GM12874 (cell line): ENCODE measurements around the gene ACAP2.

Source experiments
- TF ChIP-seq, protein P1 (sequence below): IDR thresholded peaks from 2 replicates; pipeline ENCODE4 v1.5.1; 2011; ENCODE audit warnings: low read depth, mild to moderate bottlenecking, control low read depth, low read length, moderate library complexity; ENCODE audit not compliant: insufficient read depth

ACAP2 gene

GRCh38 chr3:195270817-195271409 lies 171.9 kb downstream of the ACAP2 start, which contains the start of gene XXYLT1:
Gene XXYLT1, minus strand, starts transcription at chr3:195271159. Its CDS starts 101 bp downstream, at chr3:195271058.
- TF ChIP-seq, protein P1, sequence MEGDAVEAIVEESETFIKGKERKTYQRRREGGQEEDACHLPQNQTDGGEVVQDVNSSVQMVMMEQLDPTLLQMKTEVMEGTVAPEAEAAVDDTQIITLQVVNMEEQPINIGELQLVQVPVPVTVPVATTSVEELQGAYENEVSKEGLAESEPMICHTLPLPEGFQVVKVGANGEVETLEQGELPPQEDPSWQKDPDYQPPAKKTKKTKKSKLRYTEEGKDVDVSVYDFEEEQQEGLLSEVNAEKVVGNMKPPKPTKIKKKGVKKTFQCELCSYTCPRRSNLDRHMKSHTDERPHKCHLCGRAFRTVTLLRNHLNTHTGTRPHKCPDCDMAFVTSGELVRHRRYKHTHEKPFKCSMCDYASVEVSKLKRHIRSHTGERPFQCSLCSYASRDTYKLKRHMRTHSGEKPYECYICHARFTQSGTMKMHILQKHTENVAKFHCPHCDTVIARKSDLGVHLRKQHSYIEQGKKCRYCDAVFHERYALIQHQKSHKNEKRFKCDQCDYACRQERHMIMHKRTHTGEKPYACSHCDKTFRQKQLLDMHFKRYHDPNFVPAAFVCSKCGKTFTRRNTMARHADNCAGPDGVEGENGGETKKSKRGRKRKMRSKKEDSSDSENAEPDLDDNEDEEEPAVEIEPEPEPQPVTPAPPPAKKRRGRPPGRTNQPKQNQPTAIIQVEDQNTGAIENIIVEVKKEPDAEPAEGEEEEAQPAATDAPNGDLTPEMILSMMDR: peak; percentile 76

- TF ChIP-seq, protein P1: peak; percentile 11; the same call in 1 of the 2 replicates
Observed at GRCh38 chr3:195270079-195270816, 172.6 kb downstream of the ACAP2 start.

GRCh38 chr3:195269375-195270078 lies 173.3 kb downstream of the ACAP2 start:
- TF ChIP-seq, protein P1: no peak

GRCh38 chr3:195268576-195269309 lies 174.1 kb downstream of the ACAP2 start:
- TF ChIP-seq, protein P1: no peak

DNA sequence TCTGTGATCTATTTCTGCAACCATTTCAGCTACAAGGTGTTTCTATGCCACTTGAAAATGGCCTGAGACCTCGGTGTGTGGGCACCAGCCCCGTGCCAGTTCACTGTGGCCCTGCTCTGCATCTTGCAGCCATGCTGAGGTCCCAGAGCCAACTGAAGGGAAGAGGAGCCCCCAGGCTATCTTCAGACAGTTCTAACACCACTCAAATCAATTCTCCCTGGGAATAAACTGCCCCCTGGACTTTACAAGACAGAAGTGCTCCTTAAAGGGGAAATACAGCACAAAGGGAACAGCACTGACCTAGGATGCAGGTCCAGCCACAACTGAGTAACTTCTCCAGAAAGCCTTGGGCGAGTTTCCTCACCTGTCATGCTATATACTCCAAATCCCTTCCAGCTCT lies 175.7 kb downstream of the ACAP2 start:
- TF ChIP-seq, protein P1: no peak

DNA sequence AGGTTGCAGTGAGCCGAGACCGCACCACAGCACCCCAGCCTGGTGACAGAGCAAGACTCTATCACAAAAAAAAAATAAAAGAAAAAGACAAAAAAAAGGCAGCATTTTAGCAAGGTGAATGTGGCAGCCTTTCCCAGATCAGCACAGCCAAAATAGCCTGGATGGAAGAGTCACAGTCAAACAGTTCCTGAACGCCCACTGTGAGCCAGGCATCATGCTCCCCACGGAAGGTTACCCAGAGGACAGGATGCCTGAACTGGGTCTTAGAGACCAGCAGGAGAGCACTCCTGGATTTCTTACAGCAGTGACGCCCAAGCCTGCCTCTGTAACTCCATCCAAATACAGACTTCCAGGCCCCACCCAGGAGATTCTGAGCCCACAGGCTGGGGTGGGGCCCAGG lies 176.4 kb downstream of the ACAP2 start:
- TF ChIP-seq, protein P1: no peak
